ENCODE results near the gene CDK6. TPM values are rescaled to one million over a fixed set of nuclear protein-coding genes. Genes with fewer than 3 reads are reported as not detected.

The CDK6 gene
- total and polyA plus RNA-seq, 9 of the 15 experiments (the other 6 are each of a cell fraction or from before 2014, with no cell fraction given) = 7.6 to 109 (median 44.4) TPM

- H3K4me2 ChIP-seq (ENCODE audit: insufficient read depth, low read length) = no peak overlapping the region
- H3K4me1 ChIP-seq (replicated peaks in 1 of 2; ENCODE audit: control insufficient read depth in 2 of 2, insufficient read depth in 2 of 2, low read length in 2 of 2) = peaks cover 0 to 4% of the 10 kb centered on the region in 2 experiments; a peak in 1 of 5 replicates
- FAIRE-seq = no peak
- no peak overlapping the region for H3K4me3 ChIP-seq
- peak; percentile 60 for TF ChIP-seq MAFF (IDR thresholded peaks at IDR 0.05; ENCODE audit: low read length)
- no peak for TF ChIP-seq HMGXB4 (CRISPR knock-in tag; IDR thresholded peaks at IDR 0.05)
- TF ChIP-seq ZBTB33 (CRISPR knock-in tag; IDR thresholded peaks at IDR 0.05) = no peak
- TF ChIP-seq, protein P1, sequence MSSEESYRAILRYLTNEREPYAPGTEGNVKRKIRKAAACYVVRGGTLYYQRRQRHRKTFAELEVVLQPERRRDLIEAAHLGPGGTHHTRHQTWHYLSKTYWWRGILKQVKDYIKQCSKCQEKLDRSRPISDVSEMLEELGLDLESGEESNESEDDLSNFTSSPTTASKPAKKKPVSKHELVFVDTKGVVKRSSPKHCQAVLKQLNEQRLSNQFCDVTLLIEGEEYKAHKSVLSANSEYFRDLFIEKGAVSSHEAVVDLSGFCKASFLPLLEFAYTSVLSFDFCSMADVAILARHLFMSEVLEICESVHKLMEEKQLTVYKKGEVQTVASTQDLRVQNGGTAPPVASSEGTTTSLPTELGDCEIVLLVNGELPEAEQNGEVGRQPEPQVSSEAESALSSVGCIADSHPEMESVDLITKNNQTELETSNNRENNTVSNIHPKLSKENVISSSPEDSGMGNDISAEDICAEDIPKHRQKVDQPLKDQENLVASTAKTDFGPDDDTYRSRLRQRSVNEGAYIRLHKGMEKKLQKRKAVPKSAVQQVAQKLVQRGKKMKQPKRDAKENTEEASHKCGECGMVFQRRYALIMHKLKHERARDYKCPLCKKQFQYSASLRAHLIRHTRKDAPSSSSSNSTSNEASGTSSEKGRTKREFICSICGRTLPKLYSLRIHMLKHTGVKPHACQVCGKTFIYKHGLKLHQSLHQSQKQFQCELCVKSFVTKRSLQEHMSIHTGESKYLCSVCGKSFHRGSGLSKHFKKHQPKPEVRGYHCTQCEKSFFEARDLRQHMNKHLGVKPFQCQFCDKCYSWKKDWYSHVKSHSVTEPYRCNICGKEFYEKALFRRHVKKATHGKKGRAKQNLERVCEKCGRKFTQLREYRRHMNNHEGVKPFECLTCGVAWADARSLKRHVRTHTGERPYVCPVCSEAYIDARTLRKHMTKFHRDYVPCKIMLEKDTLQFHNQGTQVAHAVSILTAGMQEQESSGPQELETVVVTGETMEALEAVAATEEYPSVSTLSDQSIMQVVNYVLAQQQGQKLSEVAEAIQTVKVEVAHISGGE (CRISPR knock-in tag; IDR thresholded peaks at IDR 0.05) = no peak
- peak; percentile 85 for TF ChIP-seq C11orf30 (IDR thresholded peaks at IDR 0.05; ENCODE audit: low read depth)
- peak; percentile 93 for TF ChIP-seq ZNF316 (IDR thresholded peaks at IDR 0.05)
- TF ChIP-seq NFXL1 (CRISPR knock-in tag; IDR thresholded peaks at IDR 0.05) = no peak
- peak; percentile 58 for TF ChIP-seq MAFG (tag; conservative IDR thresholded peaks at IDR 0.05)
- TF ChIP-seq DACH1 (IDR thresholded peaks at IDR 0.05; ENCODE audit: partially characterized antibody) = no peak
- no peak for TF ChIP-seq TAF1 (IDR thresholded peaks at IDR 0.05; ENCODE audit: control insufficient read depth, extremely low read depth, insufficient read depth, low read length, severe bottlenecking)
- peak; percentile 50; the same call in 1 of the 2 replicates for TF ChIP-seq MAFK (IDR thresholded peaks at IDR 0.05; ENCODE audit: low read length)
- H3K9me1 ChIP-seq (ENCODE audit: control insufficient read depth, insufficient read depth, low read length) = no peaks in the 10 kb centered on the region
- no peak overlapping the region for H3K9ac ChIP-seq (ENCODE audit: insufficient read depth in 1 of 2, low read depth in 2 of 2, low read length in 2 of 2)
- 36% methylated on average over 3 of the region's 3 CpGs for WGBS (ENCODE audit: insufficient coverage, low coverage, missing lambda C conversion rate)
- CTCF ChIA-PET (ENCODE audit: low intra/inter-chr PET ratio) = no interaction called here
- ATAC-seq = peak; percentile 12; the same call in 2 of the 3 replicates
- in situ Hi-C loops (cut with MboI) = no loop called here
- intact Hi-C loops (cut with micrococcal nuclease) = no loop called here
- H3K27ac ChIP-seq (ENCODE audit: extremely low read depth, low read depth, low read length) = no peak overlapping the region
- DNase-seq (ENCODE audit: extremely low read depth in 1 of 4, low spot score in 3 of 4) = no peak
- no peaks in the 10 kb centered on the region for H3K27me3 ChIP-seq (ENCODE audit: control insufficient read depth in 2 of 2, insufficient read depth in 2 of 2, low read length in 2 of 2)
- H3K79me2 ChIP-seq (ENCODE audit: control insufficient read depth, insufficient read depth, low read length) = peaks cover 99% of the 10 kb centered on the region
- H2AFZ ChIP-seq (ENCODE audit: low read depth, low read length) = no peak overlapping the region
- H3K9me3 ChIP-seq (replicated peaks; ENCODE audit: control insufficient read depth, insufficient read depth, low read depth, low read length) = no peaks in the 10 kb centered on the region
- POLR2A ChIA-PET = interaction anchor here (0.7 kb wide), 1 partner anchor 177 kb away, joined by 3 read pairs; no protein-coding TSS in a partner anchor
- peaks cover 9% of the 10 kb centered on the region; the same call in 1 of the 2 replicates for H4K20me1 ChIP-seq (replicated peaks; ENCODE audit: control insufficient read depth, insufficient read depth, low read length)
- BruUV-seq (replicated peaks) = no TSS peak
- H3K36me3 ChIP-seq (ENCODE audit: control insufficient read depth, insufficient read depth, low read length) = peaks cover 53% of the 10 kb centered on the region
Measured at GRCh38 chr7:92826258-92826938, 10.0 kb downstream of the CDK6 start.

Measured in K562 (cell line).